Skin epidermis (tissue), 12 donors: Measurements from ENCODE around the gene PSMB11.
"Not testable (repeated sequence)": the region's sequence is repeated elsewhere in the genome, so short reads cannot be mapped to it uniquely, and the experiment has no call there.

Experiments
- H3K27ac ChIP-seq, 21 experiments: fragments of 200-600 bp; sonication (generic) in 11 of 21; one replicate each; pipeline ENCODE4 v1.5.0; 2020; ENCODE audit warnings: mild to moderate bottlenecking in 3 of 21, inconsistent platforms in 2 of 21, moderate library complexity in 2 of 21
- H3K4me3 ChIP-seq, 7 experiments: fragments of 200-600 bp; sonication (generic) in 2 of 7; one replicate each; pipeline ENCODE4 v1.5.0; 2020; ENCODE audit warnings: inconsistent platforms in 2 of 7, mild to moderate bottlenecking in 2 of 7, moderate library complexity in 1 of 7

Gene PSMB11, protein sequence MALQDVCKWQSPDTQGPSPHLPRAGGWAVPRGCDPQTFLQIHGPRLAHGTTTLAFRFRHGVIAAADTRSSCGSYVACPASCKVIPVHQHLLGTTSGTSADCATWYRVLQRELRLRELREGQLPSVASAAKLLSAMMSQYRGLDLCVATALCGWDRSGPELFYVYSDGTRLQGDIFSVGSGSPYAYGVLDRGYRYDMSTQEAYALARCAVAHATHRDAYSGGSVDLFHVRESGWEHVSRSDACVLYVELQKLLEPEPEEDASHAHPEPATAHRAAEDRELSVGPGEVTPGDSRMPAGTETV

DNA sequence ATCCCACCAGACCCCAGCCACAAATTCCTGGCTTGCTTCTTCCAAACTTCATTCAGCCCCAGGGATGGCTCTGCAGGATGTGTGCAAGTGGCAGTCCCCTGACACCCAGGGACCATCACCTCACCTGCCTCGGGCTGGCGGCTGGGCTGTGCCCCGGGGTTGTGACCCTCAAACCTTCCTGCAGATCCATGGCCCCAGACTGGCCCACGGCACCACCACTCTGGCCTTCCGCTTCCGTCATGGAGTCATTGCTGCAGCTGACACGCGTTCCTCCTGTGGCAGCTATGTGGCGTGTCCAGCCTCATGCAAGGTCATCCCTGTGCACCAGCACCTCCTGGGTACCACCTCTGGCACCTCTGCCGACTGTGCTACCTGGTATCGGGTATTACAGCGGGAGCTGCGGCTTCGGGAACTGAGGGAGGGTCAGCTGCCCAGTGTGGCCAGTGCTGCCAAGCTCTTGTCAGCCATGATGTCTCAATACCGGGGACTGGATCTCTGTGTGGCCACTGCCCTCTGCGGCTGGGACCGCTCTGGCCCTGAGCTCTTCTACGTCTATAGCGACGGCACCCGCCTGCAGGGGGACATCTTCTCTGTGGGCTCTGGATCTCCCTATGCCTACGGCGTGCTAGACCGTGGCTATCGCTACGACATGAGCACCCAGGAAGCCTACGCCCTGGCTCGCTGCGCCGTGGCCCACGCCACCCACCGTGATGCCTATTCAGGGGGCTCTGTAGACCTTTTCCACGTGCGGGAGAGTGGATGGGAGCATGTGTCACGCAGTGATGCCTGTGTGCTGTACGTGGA lies at the start of gene PSMB11:
TSS of gene PSMB11 (plus strand) at position 51 of the 804 bp plus-strand sequence. CDS start at position 65, 14 bp downstream.
- no peak within 1 kb of the TSS for H3K4me3 ChIP-seq
- H3K27ac ChIP-seq = no peak within 1 kb of the TSS

DNA sequence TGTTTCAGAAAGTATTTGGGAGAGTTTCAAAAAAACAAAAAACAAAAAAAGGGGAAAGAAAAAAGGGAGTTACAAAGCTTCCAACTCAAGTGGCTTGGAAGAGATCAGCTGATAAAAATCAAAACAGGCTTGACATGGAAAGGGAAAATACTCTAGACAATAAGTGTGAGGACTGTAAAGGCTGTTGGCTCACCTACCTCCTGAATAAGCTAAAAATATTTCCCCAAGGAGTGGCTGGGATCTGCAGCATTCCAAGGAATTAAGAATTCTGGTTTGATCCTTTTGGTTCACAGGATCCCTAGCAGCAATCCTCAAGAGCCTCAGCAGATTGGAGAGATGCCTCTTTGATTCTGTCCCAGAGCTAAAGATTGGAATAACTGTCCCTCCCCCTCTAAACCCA lies 48.5 kb upstream of the PSMB11 start:
- Histone ChIP-seq H3K27ac (no peak overlapping the region), H3K4me3 (no peak overlapping the region)

DNA sequence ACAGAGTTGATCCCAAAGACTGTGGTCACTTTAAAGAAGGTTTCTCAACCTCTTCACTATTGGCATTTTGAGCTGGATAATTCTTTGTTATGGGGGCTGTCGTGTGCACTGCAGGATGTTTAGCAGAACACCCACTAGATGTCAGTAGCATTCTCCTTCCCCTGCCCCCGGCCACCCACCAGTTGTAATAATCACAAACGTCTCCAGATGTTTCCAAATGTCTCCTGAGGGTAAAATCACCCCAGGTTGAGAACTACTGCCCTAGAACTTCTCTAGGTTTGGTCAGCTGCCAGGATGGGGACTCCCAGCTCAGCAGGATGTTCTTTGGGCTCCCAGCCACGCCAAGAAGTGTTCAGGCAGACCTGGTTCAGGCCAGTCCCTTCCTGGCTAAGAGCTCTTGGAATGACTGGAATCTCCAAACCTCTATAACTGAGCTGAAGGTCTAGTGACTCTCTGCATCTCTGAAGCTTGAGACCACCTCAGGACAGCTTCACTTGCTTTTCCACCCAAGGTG lies 47.2 kb upstream of the PSMB11 start:
- Histone ChIP-seq H3K27ac (peak overlapping the region in 1 of 21 experiments; percentile 11), H3K4me3 (no peak overlapping the region)

DNA sequence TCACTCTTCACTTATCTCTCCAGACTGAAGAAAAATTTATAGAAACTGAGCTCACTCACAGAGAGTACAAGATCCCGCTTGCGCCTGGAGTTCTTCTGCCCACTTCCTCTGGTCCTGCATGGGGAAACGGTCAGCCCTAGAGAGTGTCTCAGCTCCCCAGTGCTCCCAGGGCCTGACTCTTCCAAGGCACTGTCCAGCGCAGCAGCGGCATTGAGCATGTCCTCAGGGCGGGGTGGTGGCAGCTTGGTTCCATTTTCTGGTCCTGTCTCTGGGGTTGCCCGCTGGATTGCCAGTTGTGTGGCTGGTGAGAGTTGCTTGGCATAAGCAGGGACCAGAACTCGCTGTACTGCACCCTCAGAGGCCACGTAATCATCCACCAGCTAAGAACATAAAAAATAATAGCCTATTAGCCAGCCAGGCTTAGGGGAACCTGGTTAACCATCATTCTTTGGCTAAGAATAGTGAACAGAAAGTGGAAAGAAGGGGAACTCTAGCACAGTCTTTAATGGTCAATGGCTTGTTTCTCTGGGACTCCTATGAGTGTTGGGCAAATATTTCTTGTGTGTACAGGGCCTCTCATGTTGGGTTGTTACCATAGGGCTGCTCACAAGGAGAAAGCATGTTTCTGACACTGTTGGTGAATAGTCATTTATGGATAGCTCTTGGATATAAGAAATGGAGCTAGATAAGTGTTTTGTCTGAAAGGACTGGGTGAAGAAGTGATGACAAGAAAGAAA lies 46.0 kb upstream of the PSMB11 start:
- no peak overlapping the region for H3K4me3 ChIP-seq
- H3K27ac ChIP-seq = no peak overlapping the region

DNA sequence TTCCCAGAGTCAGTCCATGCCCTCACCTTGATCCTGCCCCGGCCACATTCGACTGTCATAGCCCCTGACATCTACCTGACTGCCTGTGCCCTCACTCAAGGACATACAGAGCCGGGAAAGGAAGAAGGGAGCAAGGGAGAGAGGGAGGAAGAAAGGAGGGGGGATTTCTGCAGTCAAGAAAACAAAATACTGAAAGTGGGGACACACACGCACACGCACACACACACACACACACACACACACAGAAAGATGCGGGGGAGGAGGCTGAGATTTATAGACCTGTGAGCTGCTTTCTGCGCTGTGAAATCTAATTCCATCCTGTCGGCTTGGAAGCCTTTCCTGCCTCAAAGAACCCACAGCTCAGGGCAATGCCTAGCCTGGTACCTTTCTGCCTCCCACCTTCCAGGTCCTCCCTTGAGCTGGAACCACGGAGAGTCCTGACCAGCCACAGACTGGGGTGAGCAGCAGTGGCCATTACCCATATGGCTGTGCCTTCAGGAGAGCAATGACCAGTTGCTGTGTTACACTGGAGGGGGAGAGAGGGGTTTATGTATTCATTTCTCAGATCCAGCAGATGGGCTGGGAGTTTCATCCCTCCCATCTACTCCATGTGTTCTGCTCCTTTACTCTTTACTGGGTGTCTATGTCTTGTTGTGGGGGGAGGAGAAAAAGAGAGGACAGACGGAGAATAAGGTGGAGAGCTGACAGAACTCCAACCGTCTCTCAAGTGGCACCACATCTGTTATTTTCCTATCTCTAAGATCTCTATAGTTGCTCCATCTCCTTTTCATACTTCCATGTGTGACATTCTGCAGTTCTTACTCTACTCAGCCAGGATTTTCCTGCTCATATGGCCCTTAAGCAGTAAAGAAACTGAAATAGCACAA lies 45.0 kb upstream of the PSMB11 start:
- H3K4me3 ChIP-seq = no peak overlapping the region
- H3K27ac ChIP-seq = no peak overlapping the region

DNA sequence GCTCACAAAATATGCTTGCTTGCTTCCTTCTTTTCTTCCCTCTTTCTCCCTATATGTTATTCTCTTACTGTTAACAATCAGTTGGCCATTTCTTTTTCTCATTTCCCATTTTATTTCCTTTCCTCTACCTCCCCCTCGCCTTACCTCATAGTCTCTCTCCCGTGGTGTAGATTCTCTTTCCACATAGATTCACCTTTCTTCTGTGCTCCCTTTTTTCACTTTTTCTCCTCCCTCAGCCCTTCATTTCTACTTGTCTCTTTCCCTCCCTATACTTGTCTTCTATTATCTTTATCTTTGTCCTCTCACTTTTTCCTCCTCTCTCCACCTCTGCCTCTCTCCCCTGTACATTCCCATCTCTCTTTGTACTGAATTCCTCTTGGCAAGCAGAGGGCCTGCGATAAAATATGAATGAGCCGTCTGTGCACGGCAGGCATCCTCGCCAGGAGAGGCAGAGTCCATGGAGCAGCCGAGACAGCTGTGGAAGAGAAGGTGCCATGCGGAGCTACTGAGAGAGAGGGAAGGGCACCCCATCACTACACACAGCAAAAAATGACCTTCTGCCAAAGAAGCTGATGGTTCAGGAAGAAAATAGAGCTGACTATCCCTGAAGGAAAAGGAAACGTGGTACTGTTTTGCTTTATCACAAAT lies 44.2 kb upstream of the PSMB11 start:
- Histone ChIP-seq H3K4me3 (no peak overlapping the region), H3K27ac (no peak overlapping the region)

DNA sequence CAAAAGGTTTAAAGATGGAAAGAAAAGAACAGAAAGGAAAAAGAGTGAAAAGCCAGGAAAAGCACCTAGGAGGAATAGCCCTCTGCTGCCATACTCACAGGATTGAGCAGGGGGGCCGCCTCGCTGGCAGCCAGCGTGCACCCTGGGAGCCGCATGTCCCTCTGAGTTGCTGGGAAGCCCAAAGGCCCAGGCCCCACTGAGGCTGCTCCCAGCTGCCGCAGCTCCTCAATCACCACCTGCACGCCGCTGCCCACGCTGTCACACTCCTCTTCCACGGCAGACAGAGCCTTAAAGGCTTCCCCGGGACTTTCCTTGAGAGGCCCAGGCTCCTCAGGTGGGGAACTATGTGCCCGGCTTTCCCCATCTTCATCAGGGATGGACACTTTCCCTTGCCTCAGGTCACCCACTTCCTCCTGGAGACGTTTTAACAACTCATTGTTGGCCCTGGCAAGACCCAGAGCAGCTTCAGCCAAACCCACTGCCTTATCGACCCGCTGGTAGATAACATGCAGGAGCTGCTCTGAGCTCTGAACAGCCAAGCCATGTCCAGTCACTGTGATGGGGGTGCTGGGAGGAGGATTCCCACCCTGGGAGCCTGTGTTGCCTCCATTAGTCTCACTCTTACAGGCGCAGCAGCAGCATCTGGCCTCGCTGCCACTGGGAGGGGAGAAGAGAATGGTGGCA lies 43.5 kb upstream of the PSMB11 start:
- Histone ChIP-seq H3K27ac (no peak overlapping the region), H3K4me3 (no peak overlapping the region)

DNA sequence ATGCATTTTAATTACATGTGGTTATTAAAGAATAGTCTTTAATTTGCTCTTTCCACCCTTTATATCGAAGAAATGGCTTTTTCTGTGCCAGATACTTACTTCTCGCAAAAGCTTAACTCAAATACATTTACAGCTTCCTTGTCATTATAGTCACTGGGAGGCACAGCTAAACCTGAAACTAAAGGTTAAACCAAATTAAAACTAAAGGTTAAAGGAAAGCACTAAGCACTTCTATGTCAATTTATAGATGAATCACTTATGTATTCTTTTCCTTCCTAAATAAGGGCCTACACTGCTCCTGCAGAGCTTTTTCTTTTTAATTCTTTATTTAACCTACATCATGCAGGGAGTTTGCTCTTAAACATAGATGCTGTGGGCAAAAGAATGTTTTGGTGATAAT lies 41.2 kb upstream of the PSMB11 start:
- H3K27ac ChIP-seq = no peak overlapping the region
- H3K4me3 ChIP-seq = no peak overlapping the region

DNA sequence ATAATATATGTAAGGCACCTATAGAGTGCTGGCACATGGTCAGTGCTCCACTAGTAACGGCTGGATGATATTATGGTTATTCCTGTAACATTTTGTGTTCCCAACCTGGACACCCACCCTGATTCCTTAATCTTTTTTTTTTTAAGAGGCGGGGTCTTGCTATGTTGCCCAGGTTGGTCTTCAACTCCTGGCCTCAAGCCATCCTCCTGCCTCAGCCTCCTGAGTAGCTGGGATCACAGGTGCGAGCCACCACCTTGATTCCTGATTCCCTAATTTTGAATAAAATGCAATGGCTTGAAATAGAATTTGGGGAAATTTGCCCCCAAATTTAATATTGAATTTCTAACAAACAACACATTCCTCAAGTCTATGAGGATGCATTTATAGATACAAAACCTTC lies 39.4 kb upstream of the PSMB11 start:
- Histone ChIP-seq H3K4me3 (no peak overlapping the region), H3K27ac (no peak overlapping the region)

DNA sequence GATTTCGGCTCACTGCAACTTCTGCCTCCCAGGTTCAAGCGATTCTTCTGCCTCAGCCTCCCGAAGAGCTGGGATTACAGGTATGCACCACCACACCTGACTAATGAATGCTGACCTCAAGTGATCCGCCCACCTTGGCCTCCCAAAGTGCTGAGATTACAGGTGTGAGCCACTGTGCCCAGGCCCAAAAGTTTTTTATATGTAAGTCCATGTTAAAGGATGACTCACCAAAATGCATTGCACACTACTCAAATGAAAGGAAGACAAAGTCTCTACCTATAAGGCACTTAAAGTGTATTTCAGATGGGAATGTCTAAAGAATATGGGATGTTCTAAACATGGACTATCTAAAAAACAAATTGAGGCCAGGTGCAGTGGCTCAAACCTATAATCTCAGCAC lies 37.7 kb upstream of the PSMB11 start:
- H3K4me3 ChIP-seq, H3K27ac ChIP-seq: not testable (repeated sequence)

DNA sequence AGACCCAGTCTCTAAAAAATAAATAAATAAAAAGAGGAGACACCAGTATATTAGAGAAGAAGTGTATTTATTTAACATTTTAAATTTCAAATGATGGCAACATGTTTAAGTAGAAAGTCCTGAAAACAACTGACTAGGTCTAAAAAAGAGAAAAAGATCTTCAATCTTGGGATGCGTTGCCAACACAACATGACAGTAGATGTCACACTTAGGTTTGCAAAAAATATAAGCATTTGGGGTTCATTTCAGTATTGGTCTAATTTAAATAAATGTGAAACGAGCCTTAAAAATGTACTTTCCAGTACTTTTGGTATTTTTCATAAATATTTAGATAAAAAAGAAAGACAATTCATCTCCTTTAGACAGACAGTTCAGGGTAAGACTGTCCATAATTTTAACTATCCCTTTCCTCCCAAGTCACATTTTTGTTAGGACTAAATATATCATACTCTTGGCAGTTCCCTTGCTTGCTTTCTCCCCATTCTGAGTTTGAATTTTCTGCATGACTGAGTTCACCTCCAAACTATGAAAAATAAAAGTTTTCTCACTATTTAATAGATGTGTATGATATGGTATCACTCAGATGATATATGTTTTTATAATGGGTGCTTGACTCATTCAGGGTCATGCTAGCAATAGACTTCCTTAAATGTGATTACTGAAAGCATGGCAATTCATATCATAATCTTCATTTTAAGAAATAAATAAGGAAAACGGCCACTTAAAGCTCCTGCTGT lies 36.4 kb upstream of the PSMB11 start:
- H3K27ac ChIP-seq = peak overlapping the region in 3 of 21 experiments; percentile 74 to 95 (median 89)
- H3K4me3 ChIP-seq = peak overlapping the region in 1 of 7 experiments; percentile 84

DNA sequence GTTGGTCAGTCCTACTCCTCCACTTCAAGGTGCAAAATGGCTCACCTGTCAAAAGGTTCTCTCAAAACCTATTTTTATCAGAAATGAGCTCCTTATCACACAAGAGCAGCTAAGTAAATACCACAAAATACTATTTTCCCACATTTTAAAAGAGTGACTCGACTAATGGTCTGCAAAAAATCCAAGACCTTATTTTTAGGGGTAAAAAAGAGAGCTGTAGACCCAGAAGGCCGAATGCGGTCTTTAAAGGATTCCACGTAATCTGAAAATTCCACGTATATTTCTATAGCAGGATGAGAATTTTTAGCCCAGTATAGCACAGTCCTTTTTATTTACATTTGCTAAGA lies 35.9 kb upstream of the PSMB11 start:
- Histone ChIP-seq H3K4me3 (peak overlapping the region; percentile 53 to 86 (median 66)), H3K27ac (peak overlapping the region in 17 of 21 experiments; percentile 74 to 99 (median 95))

DNA sequence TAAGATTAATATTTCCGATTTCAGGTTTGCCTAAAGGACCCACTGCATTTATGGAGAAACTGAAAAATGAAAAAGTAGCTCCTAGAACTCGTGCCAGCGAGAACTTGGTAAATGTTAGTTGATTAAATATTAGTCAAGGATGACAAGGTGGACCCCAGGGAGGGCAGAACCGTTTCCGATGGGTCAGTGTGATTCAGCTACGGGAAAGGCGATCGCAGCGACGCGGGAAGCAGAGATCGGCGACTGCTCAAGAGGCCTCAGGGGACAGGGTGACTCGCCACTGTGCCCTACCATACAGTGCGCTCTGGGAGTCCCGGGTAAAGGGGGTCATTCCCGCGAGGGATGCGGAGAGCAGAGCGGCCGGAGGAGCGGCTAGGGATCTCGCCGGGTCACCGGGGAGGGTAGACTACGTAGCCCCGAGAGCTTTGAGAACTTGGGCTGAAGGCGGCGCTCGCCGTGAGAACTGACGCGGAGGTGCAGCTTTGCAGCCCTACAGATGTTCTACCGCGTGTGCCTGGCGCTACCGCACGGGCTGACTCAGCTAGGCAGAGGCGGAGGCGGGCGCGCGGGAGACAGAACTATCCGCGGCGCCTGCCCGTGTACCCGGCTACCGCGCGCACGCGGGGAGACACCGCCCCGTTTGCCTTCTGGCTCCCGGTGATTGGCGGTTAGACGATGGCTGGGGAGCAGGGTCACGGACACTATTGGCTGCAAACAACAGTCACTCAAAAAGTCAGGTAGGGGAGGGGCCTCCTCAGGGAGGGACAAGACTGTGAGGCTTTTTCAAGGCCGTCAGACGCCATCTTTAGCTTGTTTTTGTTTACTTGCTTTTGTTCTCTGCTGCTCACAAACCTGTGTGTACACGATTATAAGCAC lies 35.2 kb upstream of the PSMB11 start:
- Histone ChIP-seq H3K27ac (peak overlapping the region; percentile 13 to 99 (median 95)), H3K4me3 (peak overlapping the region; percentile 53 to 86 (median 66))

DNA sequence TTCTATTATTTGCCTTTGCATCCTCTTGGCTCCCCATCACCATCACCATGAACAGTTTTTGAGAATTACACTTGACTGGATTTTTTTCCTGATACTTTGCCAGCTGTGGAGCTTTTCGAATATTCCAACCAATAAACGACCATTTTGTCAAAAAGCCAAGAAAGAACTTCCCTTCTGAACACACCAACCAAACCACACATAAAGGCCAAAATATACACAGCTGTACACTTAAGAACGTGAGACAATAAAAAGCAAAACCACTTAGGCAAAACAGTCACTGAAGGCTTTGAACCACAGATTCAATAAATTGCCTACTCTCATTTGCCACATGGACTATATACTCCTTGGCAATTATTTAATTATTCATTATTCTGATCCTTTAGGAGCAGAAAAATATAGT lies 33.2 kb upstream of the PSMB11 start:
- no peak overlapping the region for H3K4me3 ChIP-seq
- peak overlapping the region in 3 of 21 experiments; percentile 39 to 88 (median 75) for H3K27ac ChIP-seq

DNA sequence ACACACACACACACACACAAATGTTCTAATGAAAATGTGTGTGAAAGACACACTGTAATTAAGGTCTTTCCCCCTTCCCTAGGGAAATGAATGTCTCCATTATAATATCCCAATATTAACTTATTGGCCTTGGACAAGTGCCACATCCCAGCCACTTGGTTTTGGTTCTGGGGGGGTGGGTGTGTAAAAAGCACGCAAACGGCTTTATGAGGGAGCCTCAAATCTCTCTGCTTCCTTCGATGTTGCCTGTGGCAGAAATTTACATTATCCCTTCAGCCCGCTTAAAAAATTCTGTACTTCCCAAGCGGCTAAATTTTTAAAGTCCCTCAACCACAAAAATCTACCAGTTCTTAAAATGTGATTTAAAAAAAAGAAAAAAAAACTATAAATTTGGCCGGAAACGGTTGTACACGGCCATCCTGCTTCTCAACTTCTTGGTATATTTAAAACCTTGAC lies 32.5 kb upstream of the PSMB11 start:
- Histone ChIP-seq H3K4me3 (peak overlapping the region; percentile 37 to 56 (median 47)), H3K27ac (peak overlapping the region in 19 of 21 experiments; percentile 39 to 88 (median 77))

DNA sequence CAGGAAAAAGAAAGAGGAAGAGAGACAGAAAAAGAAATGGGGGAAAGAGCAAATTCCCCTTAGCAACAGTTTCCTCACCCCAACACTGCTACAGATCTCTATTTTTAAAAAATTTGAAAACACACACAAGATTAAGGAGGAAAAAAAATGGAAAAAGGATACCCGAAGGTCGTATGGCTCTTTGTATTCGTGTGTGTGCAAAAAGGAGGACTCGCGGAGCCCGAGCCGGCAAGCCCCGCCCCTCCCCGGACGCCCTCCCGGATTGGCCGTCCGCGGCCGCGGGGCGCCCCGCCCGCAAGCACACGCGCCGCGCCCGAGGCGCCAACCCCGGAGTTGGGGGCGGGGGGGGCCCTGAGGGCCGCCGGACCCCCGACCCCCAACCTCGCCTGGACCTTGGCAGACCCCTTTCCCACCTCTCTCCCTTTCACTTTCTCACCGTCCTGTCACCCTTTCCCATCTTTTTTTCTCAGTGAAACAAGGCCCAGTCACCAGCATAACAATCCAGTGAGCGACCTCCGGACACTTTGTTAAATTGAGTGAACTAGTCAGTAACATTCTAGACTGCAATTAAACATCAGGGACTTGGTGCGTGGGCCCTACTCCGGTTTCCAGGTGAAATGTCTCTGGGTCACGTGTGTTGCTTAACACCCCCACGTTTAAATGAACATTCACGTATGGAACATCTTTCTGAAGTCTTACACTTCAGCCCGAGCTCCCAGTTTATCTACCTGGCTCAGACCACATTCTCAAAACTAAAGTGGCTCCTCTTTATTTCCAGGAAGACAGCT lies 31.9 kb upstream of the PSMB11 start, which contains the start of gene C14orf93:
TSS of gene C14orf93 (minus strand) at position 205 of the 788 bp plus-strand sequence. CDS start 11,120 bp downstream, outside the sequence.
- H3K27ac ChIP-seq = peak within 1 kb of the TSS in 20 of 21 experiments; percentile 39 to 88 (median 77)
- peak within 1 kb of the TSS; percentile 37 to 56 (median 47) for H3K4me3 ChIP-seq
